Measurements from ENCODE around the gene DHX58. TPM values are rescaled to one million over a fixed set of nuclear protein-coding genes. Genes with fewer than 3 reads are reported as not detected.

DHX58 gene
- total RNA-seq, 1 experiment from 2014 or later = 9.7 TPM

DNA sequence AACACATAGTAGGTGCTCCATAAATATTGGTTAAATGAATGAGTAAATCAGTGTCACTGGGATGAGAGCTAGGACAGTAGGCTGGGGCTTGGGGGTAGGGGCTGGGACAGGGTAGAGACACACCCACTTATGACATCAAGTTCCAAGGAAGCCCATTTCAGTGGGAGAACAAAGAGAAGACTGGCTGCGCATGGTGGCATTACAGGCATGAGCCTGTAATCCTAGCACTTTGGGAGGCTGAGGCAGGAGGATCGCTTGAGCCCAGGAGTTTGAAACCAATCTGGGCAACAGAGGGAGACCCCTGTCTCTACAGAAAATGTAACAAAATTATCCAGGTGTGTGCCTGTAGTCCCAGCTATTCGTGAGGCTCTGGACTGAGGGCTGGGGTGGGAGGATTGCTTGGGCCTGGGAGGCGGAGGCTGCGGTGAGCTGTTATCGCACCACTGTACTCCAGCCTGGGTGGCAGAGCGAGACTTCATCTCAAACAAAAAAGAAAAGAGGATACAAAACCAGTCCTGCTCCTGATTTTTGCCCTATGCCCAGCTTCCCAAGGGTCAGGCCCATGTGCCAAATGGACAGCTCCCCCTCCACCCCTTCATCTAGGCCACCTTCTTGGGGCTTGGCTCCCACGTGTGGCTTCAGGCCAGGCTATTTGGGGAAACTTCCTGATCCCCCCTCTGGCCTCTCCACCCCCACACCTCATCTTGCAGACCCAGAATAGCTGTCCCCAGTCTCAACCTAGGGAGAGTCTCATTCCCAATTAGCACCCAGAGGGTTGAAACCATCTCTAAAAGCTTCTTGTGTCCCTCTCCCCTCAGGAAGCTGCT lies 21.3 kb downstream of the DHX58 start:
- CTCF ChIA-PET = no interaction called here
- POLR2A ChIA-PET = no interaction called here
- no peak for ATAC-seq

GRCh38 chr17:42088736-42089135 lies 23.8 kb downstream of the DHX58 start:
- H3K4me1 ChIP-seq (ENCODE audit: control insufficient read depth, insufficient read depth, low read length) = no peaks in the 10 kb centered on the region
- intact Hi-C loops (cut with micrococcal nuclease; ENCODE audit: unreplicated experiment) (no loop called here), in situ Hi-C loops (cut with HindIII; ENCODE audit: low pct_unique_long_range_greater_than_20kb, low sequenced_read_pairs) (no loop called here)
- no peak for TF ChIP-seq TCF7L2 (IDR thresholded peaks at IDR 0.05; ENCODE audit: low read depth, low read length)
- TF ChIP-seq SIN3A (IDR thresholded peaks at IDR 0.05; ENCODE audit: borderline replicate concordance, insufficient read depth, low read depth, low read length) = no peak
- TF ChIP-seq CTCF (IDR thresholded peaks at IDR 0.05) = no peak
- no peak for TF ChIP-seq POLR2AphosphoS5 (IDR thresholded peaks at IDR 0.05; ENCODE audit: low read depth, low read length)
- TF ChIP-seq REST (IDR thresholded peaks at IDR 0.05; ENCODE audit: insufficient read depth in 1 of 2, low read depth in 2 of 2, low read length in 1 of 2) = no peak
- no TSS peak for BruUV-seq (replicated peaks)
- no peak overlapping the region for H3K27ac ChIP-seq (ENCODE audit: low read length)
- CTCF ChIA-PET = no interaction called here
- H3K9me3 ChIP-seq (ENCODE audit: control insufficient read depth, insufficient read depth, low read depth, low read length) = no peaks in the 10 kb centered on the region
- H3K36me3 ChIP-seq (ENCODE audit: control insufficient read depth, insufficient read depth, low read length) = no peaks in the 10 kb centered on the region
- DNase-seq (ENCODE audit: low read depth, low spot score) = no peak
- no peak overlapping the region for H3K4me3 ChIP-seq (ENCODE audit: low read depth in 2 of 2, low read length in 2 of 2)
- POLR2A ChIA-PET = interaction anchor here (0.6 kb wide), 1 partner anchor 32 kb away, joined by 3 read pairs; the partner anchor contains the start of gene KAT2A
- no peak for ATAC-seq
- no peaks in the 10 kb centered on the region for H3K27me3 ChIP-seq (ENCODE audit: control insufficient read depth, insufficient read depth, low read length)

More for the DNA sequence above, 21.3 kb downstream of the DHX58 start:
- TF ChIP-seq TCF7L2 (IDR thresholded peaks at IDR 0.05; ENCODE audit: low read depth, low read length) = no peak
- no peak overlapping the region for H3K4me3 ChIP-seq (ENCODE audit: low read depth in 2 of 2, low read length in 2 of 2)
- in situ Hi-C loops (cut with HindIII; ENCODE audit: low pct_unique_long_range_greater_than_20kb, low sequenced_read_pairs) = no loop called here
- BruUV-seq (replicated peaks) = no TSS peak
- no peak overlapping the region for H3K27ac ChIP-seq (ENCODE audit: low read length)
- intact Hi-C loops (cut with micrococcal nuclease; ENCODE audit: unreplicated experiment) = no loop called here
- H3K27me3 ChIP-seq (ENCODE audit: control insufficient read depth, insufficient read depth, low read length) = no peaks in the 10 kb centered on the region
- H3K4me1 ChIP-seq (ENCODE audit: control insufficient read depth, insufficient read depth, low read length) = no peaks in the 10 kb centered on the region
- no peaks in the 10 kb centered on the region for H3K36me3 ChIP-seq (ENCODE audit: control insufficient read depth, insufficient read depth, low read length)
- H3K9me3 ChIP-seq (ENCODE audit: control insufficient read depth, insufficient read depth, low read depth, low read length) = no peaks in the 10 kb centered on the region
- no peak for DNase-seq (ENCODE audit: low read depth, low spot score)
